ENCODE results near the gene COQ9.

DNA sequence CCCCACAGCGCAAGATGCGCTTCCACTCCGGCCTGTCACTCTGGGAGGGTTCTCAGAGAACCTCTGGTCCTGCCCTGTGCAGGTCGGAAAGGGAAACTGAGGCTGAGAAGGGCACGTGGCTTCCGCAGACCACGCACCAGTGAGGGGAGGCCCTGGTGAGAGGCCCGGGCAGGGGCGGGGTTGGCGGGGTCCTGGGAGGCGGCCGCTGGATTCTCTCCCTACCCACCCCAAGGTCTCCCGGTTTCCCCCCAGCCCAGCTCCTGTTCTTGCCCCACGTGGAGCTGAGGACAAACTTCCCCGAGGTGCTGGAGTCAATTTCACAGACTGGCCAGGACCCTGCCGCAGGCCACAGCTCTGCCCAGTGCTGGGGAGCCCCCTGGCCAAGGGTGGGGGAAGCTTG is 31.2 kb upstream of the COQ9 start:
- TF ChIP-seq, protein P1, sequence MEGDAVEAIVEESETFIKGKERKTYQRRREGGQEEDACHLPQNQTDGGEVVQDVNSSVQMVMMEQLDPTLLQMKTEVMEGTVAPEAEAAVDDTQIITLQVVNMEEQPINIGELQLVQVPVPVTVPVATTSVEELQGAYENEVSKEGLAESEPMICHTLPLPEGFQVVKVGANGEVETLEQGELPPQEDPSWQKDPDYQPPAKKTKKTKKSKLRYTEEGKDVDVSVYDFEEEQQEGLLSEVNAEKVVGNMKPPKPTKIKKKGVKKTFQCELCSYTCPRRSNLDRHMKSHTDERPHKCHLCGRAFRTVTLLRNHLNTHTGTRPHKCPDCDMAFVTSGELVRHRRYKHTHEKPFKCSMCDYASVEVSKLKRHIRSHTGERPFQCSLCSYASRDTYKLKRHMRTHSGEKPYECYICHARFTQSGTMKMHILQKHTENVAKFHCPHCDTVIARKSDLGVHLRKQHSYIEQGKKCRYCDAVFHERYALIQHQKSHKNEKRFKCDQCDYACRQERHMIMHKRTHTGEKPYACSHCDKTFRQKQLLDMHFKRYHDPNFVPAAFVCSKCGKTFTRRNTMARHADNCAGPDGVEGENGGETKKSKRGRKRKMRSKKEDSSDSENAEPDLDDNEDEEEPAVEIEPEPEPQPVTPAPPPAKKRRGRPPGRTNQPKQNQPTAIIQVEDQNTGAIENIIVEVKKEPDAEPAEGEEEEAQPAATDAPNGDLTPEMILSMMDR (conservative IDR thresholded peaks at IDR 0.05; ENCODE audit: low read length): no peak
- TF ChIP-seq EZH2phosphoT487 (IDR thresholded peaks at IDR 0.05; ENCODE audit: borderline replicate concordance): no peak
